Stimulated activated CD8-positive, alpha-beta memory T cell treated with anti-CD3 and anti-CD28 coated beads, Interleukin-15, amount 100 ng/mL, for 1 hour (primary cell): ENCODE data around the gene CACNA2D3.
"Not testable (repeated sequence)": the region's sequence is repeated elsewhere in the genome, so short reads cannot be mapped to it uniquely, and the experiment has no call there.

Experiments
- DNase-seq: peaks from one replicate; pipeline ENCODE4 v3.0.0-alpha.2; 2020; ENCODE audit warnings: low read depth

CACNA2D3 gene

DNA sequence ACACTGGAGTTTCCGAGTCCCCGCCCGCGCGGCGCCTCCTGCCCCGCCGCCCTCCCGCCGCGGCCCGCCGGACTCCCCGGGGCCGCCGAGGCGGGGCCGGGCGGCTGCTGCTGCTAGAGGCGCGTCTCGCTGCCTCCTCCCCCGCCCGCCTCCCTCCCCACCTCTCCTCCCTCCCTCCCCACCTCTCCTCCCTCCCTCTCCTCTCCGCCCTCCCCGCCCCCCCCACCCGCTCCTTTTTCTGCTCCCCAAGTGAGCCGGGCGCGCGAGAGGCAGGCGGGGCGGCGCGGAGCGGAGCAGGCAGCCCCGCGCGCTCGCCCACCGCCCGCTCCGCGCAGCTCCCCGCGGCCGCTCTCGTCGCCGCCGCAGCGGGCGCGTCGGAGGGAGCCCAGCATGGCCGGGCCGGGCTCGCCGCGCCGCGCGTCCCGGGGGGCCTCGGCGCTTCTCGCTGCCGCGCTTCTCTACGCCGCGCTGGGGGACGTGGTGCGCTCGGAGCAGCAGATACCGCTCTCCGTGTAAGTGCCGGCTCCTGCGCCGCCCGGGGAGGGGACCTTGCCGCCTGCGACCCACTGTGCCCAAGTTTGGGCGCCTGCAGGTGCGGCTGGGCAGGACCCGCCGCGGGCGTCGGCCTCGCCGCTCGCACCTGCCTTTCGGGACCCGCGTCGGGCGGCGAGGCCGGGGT is at the start of gene CACNA2D3:
CACNA2D3 (plus strand) TSS at position 229 of the 679 bp plus-strand sequence.
- no peak for DNase-seq

DNA sequence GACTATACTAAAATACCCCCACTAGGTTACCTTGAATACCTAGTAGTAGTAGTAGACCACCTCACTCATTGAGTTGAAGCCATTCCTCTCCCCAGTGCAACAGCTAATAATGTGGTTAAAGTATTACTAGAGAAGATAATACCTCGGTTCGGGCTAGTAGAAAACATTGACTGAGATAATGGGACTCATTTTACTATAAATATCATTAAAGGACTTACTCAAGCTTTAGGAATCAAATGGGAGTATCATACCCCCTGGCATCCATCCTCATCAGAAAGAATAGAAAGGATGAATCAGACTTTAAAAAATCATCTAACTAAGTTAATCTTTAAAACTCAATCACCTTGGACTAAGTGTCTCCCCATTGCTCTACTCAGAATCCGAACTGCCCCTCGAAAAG is 49.0 kb upstream of the CACNA2D3 start:
- no peak for DNase-seq

DNA sequence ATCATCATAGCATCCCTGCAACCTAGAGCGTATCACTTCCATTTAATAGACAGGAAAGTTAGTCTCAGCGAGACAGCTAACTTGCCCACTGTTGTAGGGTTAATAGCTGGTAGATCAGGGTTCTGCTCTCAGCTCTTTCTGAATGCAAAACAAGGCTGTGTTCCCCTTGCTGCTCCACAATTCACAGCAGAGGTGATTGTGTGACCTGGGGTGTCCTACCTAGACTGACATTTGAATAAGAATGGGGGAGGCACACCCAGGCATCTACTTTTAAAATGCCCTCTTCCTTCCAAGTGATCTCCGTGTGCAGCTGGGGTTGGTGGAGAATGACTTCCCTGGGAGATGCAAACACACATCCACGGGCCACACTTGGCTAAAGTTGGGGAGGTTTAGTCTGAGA is 43.0 kb upstream of the CACNA2D3 start:
- DNase-seq, result no peak

DNA sequence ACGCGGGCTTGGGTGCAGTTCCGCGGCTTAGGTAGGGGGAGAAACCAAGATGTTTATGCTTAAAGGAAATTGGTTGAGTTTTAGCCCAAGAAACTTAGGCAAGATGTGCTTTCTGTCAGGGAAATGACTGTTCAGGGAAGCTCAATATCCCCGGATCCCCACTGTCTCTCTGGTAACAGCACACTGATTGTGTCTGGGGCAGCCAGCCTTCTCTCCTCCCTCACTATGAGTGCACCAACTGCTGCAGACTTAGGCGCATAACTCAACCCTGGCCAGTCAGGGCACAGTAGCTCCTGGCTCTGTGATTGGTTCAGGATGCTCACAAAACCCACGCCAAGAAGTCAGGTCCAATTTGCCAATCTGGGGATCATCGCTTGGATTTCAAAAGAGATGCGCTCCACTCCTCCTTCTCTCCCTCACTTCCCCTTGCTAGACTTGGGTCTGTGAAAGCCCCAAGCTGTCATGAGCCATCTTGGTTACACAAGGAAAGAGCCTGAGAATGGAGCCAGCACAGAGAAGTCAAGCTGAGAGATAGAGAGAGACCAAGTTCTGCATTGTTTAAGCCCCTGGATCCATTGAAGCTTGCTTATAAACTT is 42.5 kb upstream of the CACNA2D3 start:
- no peak for DNase-seq

DNA sequence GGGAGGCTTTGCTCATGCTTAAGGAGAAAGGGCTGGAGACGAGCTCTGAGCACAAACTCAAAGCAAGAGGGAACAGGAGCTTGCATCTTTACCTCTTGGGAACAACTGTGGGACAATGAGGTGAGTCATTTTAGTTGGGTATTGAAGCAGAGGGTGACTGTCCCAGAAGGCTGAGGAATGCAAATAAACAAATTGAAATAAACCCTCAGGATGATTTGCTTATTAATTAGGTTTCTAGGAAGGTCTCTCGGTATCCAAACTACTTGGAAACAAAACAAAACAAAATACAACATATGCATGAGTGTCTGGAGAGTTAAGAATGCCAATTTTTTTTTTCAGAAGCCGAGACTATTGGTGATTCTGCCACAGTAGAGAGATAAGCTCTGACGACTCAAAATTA is 38.4 kb upstream of the CACNA2D3 start:
- DNase-seq, result no peak

DNA sequence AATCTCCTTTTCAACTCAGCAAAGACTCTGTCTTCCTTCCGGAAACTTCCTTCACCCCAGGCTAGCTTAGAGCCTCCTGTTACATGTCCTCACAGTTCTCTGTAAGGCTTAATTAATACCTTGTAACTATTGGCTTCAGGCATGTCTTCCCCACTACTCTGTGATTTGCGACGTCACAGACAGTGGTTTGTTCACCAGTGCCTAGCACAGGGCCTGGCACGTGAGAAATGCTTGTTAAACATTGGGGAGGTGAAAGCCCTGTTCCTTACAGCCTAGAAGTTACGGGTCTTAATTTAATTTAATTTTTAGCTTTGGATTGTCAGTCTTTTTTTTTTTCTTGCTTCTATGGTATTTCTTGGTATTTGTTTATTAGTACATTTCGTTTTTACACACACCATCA is 36.4 kb upstream of the CACNA2D3 start:
- DNase-seq, result no peak

DNA sequence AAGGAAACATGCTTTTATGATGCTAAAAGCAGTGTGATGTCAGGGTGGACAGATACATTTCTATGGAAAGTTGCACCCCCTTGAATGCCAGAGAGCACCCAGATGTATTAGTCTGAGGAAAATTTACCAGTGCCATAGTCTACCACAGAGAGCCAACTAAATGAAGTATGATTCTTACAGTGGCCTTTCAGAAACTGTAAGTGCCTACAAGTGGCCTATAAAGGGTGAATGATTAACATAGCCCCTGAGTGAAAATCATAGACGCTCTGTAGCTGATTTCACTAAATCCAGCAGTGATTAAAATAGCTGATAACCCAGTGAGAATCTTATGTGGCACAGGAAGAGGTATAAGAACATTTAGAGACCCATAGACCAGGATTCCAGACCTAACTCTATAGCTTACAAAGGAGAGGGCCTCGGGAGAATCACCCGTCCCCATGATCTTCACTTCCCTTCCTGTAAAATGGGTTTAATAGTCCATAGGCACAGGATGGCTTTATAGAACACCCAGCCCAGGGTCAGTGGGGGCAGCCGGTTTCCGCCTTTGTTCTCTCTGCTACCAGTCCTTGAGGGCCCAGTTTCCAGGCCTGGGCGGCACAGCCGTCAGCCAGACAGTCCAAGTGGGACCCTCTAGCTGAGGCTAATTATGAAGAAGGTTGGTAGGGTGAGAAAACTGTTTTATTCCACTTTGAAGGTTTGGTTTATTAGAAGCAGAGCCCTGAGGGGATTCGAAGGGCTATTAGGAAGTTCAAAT is 35.5 kb upstream of the CACNA2D3 start:
- no peak for DNase-seq

DNA sequence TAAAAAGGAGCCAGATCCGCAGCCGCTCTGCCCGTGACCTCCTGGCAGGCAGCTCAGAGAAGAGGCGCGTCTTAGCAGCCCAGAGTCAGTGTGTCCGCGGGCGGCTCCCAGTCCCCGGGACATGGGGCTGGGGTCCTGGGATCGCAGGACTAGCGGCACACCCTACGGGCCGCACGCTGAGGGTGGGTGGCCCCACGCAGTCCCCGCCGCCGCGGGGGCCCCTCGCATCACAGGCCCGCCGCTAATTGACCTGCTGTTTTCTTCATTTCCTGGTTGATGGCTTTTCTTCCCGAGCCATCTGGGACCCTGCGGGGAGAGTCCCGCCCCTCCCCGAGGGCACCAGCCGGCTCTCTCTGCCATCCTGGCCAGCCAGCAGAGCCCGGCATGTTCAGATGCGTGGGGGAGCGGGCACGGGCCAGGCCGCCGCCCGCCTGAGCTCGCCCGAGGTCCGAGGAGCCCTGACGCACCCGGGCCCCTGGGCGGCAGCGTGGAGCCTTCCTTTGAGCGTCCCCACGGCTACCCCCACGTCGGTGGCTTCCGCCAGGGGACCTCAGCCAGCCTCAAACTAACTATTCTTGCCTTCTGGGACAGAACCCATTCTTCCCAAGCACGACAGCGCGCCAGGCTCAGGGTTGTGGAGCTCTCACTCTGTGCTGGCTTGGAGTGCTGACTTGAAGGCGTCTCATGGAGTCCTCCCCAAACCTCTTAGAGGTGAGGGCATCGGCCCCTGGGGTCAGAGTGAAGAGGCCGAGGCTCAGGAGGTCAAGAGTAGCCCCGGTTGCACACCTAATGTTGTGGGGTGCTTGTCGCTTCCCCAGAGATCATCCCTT is 34.6 kb upstream of the CACNA2D3 start:
- DNase-seq, result no peak

DNA sequence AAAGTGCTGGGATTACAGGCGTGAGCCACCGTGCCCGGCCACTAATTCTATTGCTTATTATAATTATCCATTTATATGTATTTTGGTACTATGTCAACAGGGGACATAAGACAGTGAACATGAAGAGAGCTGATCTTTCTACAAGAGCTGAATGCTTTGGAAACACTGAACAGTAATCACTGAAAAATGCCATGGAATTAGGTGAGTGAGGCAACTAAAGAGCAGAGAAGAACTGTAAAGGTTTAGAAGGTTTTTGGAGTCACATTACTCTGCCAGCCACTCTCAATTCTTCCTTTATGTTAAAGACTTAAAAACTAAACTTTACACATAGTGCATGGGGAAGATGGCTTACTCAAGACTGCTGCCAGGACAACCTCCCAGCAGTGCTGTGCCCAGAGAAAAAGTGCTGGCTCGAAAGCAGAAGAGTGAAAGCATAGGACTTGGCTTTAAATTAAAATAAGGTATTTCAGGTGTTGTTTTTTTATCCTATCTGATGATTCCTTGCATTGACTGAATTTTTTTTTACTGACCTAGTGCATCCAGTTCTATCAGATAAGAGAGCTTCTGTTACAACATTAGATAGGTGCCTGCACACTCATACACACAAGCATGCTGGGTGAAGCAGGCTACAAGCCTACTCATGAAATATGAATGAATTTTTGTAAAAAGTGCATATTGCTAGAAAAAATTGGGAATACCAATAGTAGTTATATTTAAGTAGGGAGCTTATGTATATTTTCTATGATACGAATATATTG is 28.7 kb upstream of the CACNA2D3 start:
- DNase-seq, result no peak

DNA sequence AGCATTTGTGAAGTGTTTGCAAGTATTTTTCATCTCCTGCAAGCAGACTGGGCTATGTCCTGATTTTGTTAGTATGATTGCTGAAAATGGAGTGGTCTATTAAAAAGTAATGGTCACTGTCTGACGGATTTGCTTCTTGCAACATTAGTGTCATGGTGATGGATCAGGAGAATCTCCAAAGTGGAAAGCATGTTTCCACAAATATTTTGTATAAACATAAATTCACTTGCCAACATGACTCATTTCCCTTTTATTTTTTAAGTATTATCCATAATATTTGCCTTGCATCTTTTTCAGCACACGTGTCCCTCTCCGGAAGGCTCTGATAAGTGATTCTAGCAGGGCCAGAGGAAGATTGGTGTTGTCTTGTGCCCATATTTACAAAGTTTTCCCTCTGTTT is 27.4 kb upstream of the CACNA2D3 start:
- no peak for DNase-seq

DNA sequence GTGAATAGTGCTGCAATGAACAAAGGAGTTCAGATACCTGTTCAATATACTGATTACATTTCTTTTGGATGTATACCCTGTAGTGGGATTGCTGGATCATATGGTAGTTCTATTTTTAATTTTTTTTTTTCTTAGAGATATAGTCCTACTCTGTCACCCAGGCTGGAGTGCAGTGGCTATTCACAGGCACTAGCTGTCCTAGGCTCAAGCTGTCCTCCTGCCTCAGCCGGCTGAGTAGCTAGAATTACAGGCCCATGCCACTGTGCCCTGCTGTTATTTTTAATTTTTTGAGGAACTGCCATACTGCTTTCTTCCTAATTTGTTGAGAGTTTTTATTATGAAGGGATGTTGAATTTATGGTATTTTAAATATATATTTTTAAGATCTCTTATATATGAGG is 23.0 kb upstream of the CACNA2D3 start:
- no peak for DNase-seq

DNA sequence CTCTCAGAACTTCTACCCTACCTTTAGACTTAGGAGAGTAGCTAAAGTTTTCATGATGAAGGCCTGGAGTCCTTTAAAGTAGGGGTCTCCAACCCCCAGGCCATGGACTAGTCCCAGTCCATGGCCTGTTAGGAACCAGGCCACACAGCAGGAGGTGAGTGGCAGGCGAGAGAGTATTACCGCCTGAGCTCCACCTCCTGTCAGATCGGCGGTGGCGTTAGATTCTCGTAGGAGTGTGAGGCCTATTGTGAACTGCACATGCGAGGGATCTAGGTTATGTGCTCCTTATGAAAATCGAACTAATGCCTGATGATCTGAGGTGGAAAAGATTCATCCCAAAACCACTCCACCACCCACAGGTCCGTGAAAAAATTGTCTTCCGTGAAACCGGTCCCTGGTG is 18.3 kb upstream of the CACNA2D3 start:
- no peak for DNase-seq

DNA sequence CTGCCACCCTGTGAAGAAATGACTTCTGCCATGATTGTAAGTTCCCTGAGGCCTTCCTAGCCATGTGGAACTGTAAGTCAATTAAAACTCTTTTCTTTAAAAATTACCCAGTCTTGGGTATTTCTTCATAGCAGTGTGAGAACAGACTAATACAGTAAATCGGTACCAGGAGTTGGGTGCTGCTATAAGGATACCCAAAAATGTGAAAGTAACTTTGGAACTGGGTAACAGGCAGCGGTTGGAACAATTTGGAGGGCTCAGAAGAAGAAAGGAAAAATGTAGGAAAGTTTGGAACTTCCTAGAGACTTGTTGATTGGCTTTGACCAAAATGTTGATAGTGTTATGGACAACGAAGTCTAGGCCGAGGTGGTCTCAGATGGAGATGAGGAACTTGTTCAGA is 6.2 kb upstream of the CACNA2D3 start:
- not testable (repeated sequence) for DNase-seq

DNA sequence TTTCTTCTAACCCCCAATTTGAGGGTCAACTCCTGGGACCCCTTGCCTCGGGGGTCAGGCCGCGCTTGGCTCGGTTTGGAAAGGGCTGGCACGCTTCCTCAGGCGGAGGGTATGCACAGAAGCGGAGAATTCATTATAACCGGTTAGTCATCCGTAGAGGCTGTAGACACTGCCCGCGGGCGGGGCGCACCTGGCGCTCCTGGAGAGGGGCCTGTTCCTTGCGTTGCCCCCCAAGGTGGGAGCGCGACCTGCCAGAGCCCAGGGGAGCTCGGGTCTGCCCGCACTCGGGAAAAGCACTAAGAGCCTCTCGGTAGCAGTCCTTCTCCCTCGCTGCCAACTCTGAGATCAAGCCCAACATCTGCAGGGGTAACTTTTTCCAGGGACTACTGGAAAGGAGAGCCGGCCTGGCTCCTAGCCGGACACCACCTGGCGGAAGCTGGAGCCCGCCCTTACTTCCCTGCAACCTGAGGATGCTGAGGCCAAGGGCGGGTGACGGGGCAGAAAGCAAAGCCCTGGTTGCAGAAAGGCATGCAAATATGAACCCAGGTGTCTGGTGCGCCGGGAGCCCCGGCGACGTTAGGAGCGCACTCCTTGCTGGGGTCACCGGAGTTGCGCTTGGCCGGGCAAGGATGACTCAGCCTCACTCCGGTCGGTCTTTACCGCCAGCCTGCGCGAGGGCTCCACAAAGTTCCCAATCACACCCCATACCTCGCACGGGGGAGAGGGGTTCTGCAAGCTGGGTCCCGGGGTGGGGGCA is 1.5 kb upstream of the CACNA2D3 start:
- no peak for DNase-seq

DNA sequence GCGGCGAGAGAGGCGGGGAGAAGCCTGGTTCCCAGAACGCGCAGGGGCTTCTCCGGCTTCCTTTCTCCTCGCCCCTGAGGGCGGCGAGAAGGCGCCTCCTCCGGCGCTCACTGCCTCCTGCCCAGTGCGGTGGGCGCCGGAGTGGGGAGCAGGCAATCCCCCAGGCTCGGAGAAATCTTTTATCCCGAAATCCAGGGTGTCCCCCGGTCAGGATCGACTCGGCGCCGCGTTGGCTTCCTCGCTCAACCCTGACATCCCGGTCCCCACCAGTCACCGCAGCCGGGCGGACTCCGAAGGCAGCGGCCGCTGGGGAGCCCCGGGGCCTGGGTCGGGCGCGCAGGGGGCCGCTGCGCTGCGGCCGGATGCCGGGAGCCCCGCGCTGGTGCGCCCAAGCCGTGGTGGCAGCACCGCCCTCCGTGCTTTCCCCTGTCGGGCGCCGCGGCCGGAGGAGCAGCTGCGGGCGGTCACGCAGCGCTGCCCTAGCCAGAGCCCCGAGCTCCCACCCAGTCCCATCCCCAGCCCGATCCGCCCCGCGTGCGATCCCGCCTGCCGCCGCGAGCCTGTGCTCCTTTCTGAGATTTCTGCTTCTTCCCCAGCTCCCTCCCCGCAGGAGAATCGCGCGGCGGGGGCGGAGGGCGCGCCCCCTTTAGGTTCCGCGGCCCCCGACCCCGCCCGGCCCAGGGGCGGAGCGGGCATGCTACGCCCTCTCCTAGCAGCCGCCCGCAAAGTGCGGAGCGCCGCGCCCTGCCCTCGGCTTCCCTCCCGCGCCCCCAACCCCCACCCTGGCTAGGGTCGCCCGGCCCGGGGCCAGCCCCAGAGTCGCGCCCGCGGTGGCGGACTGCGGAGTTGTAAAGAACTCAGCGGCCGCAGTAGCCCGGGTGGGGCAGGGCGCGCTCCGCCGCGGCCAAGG is 683 bp upstream of the CACNA2D3 start:
- no peak for DNase-seq

DNA sequence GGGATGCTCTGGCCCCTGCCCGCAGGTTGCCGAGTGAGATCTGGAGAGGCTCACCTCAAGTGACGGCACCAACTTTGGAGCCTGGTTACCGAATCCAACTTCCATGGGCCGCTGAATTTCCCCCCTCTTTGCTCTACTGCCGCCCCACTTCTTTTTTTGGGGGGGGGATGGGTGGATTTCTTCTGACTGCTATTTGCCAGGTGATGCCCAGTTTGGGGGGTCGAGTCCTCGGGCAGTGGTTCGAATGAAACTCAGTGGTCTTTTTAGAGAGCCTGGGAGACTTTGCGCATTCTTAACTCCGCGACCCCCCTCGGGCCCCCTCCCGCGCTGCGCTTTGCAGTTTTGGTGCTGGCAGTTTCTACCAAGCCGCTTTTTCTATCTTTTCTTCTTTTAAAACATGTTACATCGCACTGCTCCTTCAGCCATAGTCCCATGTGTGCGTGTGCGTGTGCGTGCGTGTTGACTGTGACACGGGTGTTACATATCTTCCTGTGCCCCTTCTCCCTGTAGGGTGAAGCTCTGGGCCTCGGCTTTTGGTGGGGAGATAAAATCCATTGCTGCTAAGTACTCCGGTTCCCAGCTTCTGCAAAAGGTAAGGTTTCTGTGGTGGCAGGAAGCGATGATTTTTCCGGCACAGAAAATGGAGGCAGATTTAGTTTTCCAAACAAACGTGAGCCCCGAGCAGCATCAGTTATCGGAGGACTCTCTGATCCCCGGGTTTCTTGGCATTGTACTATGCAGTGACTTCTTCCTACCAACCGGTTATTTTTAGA is 837 bp downstream of the CACNA2D3 start:
- DNase-seq, result no peak

DNA sequence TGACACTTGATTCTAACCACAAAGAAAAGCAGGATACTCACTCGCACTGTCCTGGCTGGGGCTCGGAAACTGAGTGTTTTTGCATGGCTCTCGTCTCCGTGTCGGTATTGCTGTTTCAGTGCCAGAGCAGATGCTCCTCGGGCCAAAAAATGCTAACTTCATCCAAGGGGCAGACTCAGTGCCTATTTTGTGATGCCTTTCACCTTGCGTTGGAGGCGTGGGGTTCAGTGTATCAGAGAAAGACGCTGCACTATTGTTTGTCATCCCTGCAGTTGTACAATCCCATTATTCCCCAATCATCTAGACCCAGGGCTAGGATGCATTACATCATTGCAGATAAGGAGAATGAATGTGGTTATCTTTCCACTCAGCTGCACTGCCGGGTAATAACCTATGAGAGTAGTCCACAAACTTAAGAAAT is 1.4 kb downstream of the CACNA2D3 start:
- DNase-seq, result no peak

DNA sequence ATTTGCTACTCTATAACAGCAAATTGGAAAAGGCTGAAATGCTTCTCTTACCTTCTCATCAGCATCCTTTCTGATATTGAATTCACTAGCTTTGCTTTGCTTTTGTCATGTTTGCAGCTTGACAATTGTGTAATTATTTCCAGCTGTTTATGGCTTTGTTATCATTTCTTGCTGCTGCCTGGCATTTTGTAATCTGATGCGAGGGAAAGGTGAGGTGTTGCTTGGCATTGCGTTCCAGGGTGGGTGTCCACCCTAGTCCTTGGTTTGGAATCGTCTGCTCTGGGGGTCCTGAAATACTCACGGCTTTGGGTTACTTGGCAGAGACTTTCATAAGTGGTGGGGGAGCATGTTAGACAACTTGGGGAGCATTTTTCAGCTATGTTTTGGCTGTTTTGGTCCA is 2.9 kb downstream of the CACNA2D3 start:
- DNase-seq, result no peak

DNA sequence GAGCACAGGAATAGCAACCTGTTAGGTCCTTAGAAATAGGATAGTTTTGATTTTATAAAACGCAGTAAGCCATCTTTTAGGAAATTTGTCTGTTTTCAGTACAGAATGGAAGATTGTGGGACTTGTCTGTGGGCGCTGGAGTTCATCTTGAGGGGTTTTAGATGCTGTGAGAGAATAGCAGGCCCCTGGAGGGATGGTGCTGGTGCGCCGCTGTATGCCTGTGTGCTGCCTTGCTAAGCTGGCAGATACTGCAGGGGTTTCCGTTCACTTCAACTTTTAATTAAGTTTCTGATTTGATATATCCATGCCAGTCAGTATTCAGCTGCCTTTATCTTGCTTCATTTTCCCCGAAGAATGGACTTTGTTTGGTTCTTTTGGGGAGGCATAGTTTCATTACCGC is 4.2 kb downstream of the CACNA2D3 start:
- DNase-seq, result no peak
